ENCODE measurements around the gene SSMEM1.

SSMEM1 gene

GRCh38 chr7:130187360-130187759 lies 20.3 kb upstream of the SSMEM1 start:
- H3K4me1 ChIP-seq (ENCODE audit: insufficient read depth, low read length): no peaks in the 10 kb centered on the region
- no peaks in the 10 kb centered on the region for H3K27me3 ChIP-seq (ENCODE audit: insufficient read depth, low read length)
- WGBS: 93% methylated on average over 2 of the region's 2 CpGs
- H3K4me3 ChIP-seq (ENCODE audit: low read length): no peak overlapping the region
- no peaks in the 10 kb centered on the region for H3K9me3 ChIP-seq (ENCODE audit: insufficient read depth, low read depth, low read length)
- no peak overlapping the region for H3K9ac ChIP-seq (ENCODE audit: low read depth, low read length)
- H3K36me3 ChIP-seq (ENCODE audit: insufficient read depth, low read length): peaks cover 75% of the 10 kb centered on the region
- H3K27ac ChIP-seq (ENCODE audit: low read depth, low read length): no peak overlapping the region

GRCh38 chr7:130189343-130189742 lies 18.3 kb upstream of the SSMEM1 start:
- Histone ChIP-seq H3K9me3 (ENCODE audit: insufficient read depth, low read depth, low read length) (no peaks in the 10 kb centered on the region), H3K27me3 (ENCODE audit: insufficient read depth, low read length) (no peaks in the 10 kb centered on the region), H3K4me3 (ENCODE audit: low read length) (no peak overlapping the region), H3K27ac (ENCODE audit: low read depth, low read length) (no peak overlapping the region), H3K36me3 (ENCODE audit: insufficient read depth, low read length) (peaks cover 68% of the 10 kb centered on the region), H3K4me1 (ENCODE audit: insufficient read depth, low read length) (no peaks in the 10 kb centered on the region), H3K9ac (ENCODE audit: low read depth, low read length) (no peak overlapping the region)
- WGBS: 93% methylated on average over 5 of the region's 5 CpGs

GRCh38 chr7:130191791-130192190 lies 15.9 kb upstream of the SSMEM1 start:
- no peak overlapping the region for H3K4me3 ChIP-seq (ENCODE audit: low read length)
- WGBS: 95% methylated on average over 7 of the region's 7 CpGs
- no peaks in the 10 kb centered on the region for H3K9me3 ChIP-seq (ENCODE audit: insufficient read depth, low read depth, low read length)
- H3K4me1 ChIP-seq (ENCODE audit: insufficient read depth, low read length): no peaks in the 10 kb centered on the region
- no peak overlapping the region for H3K27ac ChIP-seq (ENCODE audit: low read depth, low read length)
- H3K27me3 ChIP-seq (ENCODE audit: insufficient read depth, low read length): no peaks in the 10 kb centered on the region
- peaks cover 80% of the 10 kb centered on the region for H3K36me3 ChIP-seq (ENCODE audit: insufficient read depth, low read length)
- no peak overlapping the region for H3K9ac ChIP-seq (ENCODE audit: low read depth, low read length)

- H3K27me3 ChIP-seq (ENCODE audit: insufficient read depth, low read length): no peaks in the 10 kb centered on the region
- WGBS: 100% methylated on average over 1 of the region's 2 CpGs
These were observed 12.3 kb upstream of the SSMEM1 start for GRCh38 chr7:130195396-130195795.

GRCh38 chr7:130196476-130196875 lies 11.2 kb upstream of the SSMEM1 start:
- Histone ChIP-seq H3K9me3 (ENCODE audit: insufficient read depth, low read depth, low read length) (no peaks in the 10 kb centered on the region), H3K4me3 (ENCODE audit: low read length) (no peak overlapping the region), H3K27ac (ENCODE audit: low read depth, low read length) (no peak overlapping the region), H3K4me1 (ENCODE audit: insufficient read depth, low read length) (no peaks in the 10 kb centered on the region), H3K9ac (ENCODE audit: low read depth, low read length) (no peak overlapping the region), H3K36me3 (ENCODE audit: insufficient read depth, low read length) (peaks cover 91% of the 10 kb centered on the region), H3K27me3 (ENCODE audit: insufficient read depth, low read length) (no peaks in the 10 kb centered on the region)
- WGBS: 90% methylated on average over 2 of the region's 2 CpGs

More at GRCh38 chr7:130195396-130195795, 12.3 kb upstream of the SSMEM1 start:
- H3K36me3 ChIP-seq (ENCODE audit: insufficient read depth, low read length): peaks cover 91% of the 10 kb centered on the region
- no peaks in the 10 kb centered on the region for H3K4me1 ChIP-seq (ENCODE audit: insufficient read depth, low read length)
- H3K9ac ChIP-seq (ENCODE audit: low read depth, low read length): no peak overlapping the region
- no peak overlapping the region for H3K27ac ChIP-seq (ENCODE audit: low read depth, low read length)
- no peaks in the 10 kb centered on the region for H3K9me3 ChIP-seq (ENCODE audit: insufficient read depth, low read depth, low read length)
- H3K4me3 ChIP-seq (ENCODE audit: low read length): no peak overlapping the region

GRCh38 chr7:130197094-130197493 lies 10.6 kb upstream of the SSMEM1 start:
- Histone ChIP-seq H3K9me3 (ENCODE audit: insufficient read depth, low read depth, low read length) (no peaks in the 10 kb centered on the region), H3K4me1 (ENCODE audit: insufficient read depth, low read length) (no peaks in the 10 kb centered on the region), H3K36me3 (ENCODE audit: insufficient read depth, low read length) (peaks cover 91% of the 10 kb centered on the region), H3K27ac (ENCODE audit: low read depth, low read length) (no peak overlapping the region), H3K27me3 (ENCODE audit: insufficient read depth, low read length) (no peaks in the 10 kb centered on the region), H3K4me3 (ENCODE audit: low read length) (no peak overlapping the region), H3K9ac (ENCODE audit: low read depth, low read length) (no peak overlapping the region)
- WGBS: 50% methylated on average over 2 of the region's 2 CpGs

GRCh38 chr7:130201796-130202195 lies 5.9 kb upstream of the SSMEM1 start:
- 95% methylated on average over 5 of the region's 7 CpGs for WGBS
- Histone ChIP-seq H3K9me3 (ENCODE audit: insufficient read depth, low read depth, low read length) (no peaks in the 10 kb centered on the region), H3K27ac (ENCODE audit: low read depth, low read length) (no peak overlapping the region), H3K36me3 (ENCODE audit: insufficient read depth, low read length) (peaks cover 72% of the 10 kb centered on the region), H3K4me1 (ENCODE audit: insufficient read depth, low read length) (no peaks in the 10 kb centered on the region), H3K9ac (ENCODE audit: low read depth, low read length) (no peak overlapping the region), H3K4me3 (ENCODE audit: low read length) (no peak overlapping the region), H3K27me3 (ENCODE audit: insufficient read depth, low read length) (no peaks in the 10 kb centered on the region)

- H3K4me3 ChIP-seq (ENCODE audit: low read length): peak within 1 kb of the TSS; percentile 88
- peak within 1 kb of the TSS; percentile 99 for H3K9ac ChIP-seq (ENCODE audit: low read depth, low read length)
- peaks cover 37% of the 10 kb centered on the region for H3K36me3 ChIP-seq (ENCODE audit: insufficient read depth, low read length)
- peak within 1 kb of the TSS; percentile 96 for H3K27ac ChIP-seq (ENCODE audit: low read depth, low read length)
- no peaks in the 10 kb centered on the region for H3K27me3 ChIP-seq (ENCODE audit: insufficient read depth, low read length)
- WGBS: 16% methylated on average over 43 of the region's 44 CpGs
- H3K4me1 ChIP-seq (ENCODE audit: insufficient read depth, low read length): peaks cover 4% of the 10 kb centered on the region; the same call in 1 of the 2 replicates
- no peaks in the 10 kb centered on the region for H3K9me3 ChIP-seq (ENCODE audit: insufficient read depth, low read depth, low read length)
These were observed 2.3 kb upstream of the SSMEM1 start, which contains the start of gene TMEM209 for GRCh38 chr7:130205084-130205947. Gene TMEM209 (minus strand): TSS chr7:130205406. CDS start chr7:130205375, 31 bp downstream.

GRCh38 chr7:130207033-130207432 lies 627 bp upstream of the SSMEM1 start:
- H3K9me3 ChIP-seq (ENCODE audit: insufficient read depth, low read depth, low read length): no peaks in the 10 kb centered on the region
- peaks cover 20% of the 10 kb centered on the region for H3K36me3 ChIP-seq (ENCODE audit: insufficient read depth, low read length)
- no peaks in the 10 kb centered on the region for H3K27me3 ChIP-seq (ENCODE audit: insufficient read depth, low read length)
- H3K4me3 ChIP-seq (ENCODE audit: low read length): no peak overlapping the region
- peaks cover 9% of the 10 kb centered on the region; the same call in 1 of the 2 replicates for H3K4me1 ChIP-seq (ENCODE audit: insufficient read depth, low read length)
- 96% methylated on average over 5 of the region's 5 CpGs for WGBS
- no peak overlapping the region for H3K27ac ChIP-seq (ENCODE audit: low read depth, low read length)
- H3K9ac ChIP-seq (ENCODE audit: low read depth, low read length): no peak overlapping the region

- peaks cover 9% of the 10 kb centered on the region; the same call in 1 of the 2 replicates for H3K4me1 ChIP-seq (ENCODE audit: insufficient read depth, low read length)
- no peaks in the 10 kb centered on the region for H3K9me3 ChIP-seq (ENCODE audit: insufficient read depth, low read depth, low read length)
- H3K4me3 ChIP-seq (ENCODE audit: low read length): no peak overlapping the region
- H3K9ac ChIP-seq (ENCODE audit: low read depth, low read length): no peak overlapping the region
- H3K27ac ChIP-seq (ENCODE audit: low read depth, low read length): no peak overlapping the region
- no peaks in the 10 kb centered on the region for H3K27me3 ChIP-seq (ENCODE audit: insufficient read depth, low read length)
- WGBS: 97% methylated on average over 2 of the region's 2 CpGs
- H3K36me3 ChIP-seq (ENCODE audit: insufficient read depth, low read length): peaks cover 5% of the 10 kb centered on the region
These were observed 856 bp downstream of the SSMEM1 start for GRCh38 chr7:130208516-130208915.

- Histone ChIP-seq H3K36me3 (ENCODE audit: insufficient read depth, low read length) (no peaks in the 10 kb centered on the region), H3K9ac (ENCODE audit: low read depth, low read length) (no peak overlapping the region), H3K27ac (ENCODE audit: low read depth, low read length) (no peak overlapping the region), H3K4me1 (ENCODE audit: insufficient read depth, low read length) (peaks cover 9% of the 10 kb centered on the region; the same call in 1 of the 2 replicates), H3K9me3 (ENCODE audit: insufficient read depth, low read depth, low read length) (no peaks in the 10 kb centered on the region), H3K27me3 (ENCODE audit: insufficient read depth, low read length) (no peaks in the 10 kb centered on the region), H3K4me3 (ENCODE audit: low read length) (no peak overlapping the region)
- WGBS: 63% methylated on average over 3 of the region's 5 CpGs
These were observed 2.7 kb downstream of the SSMEM1 start for GRCh38 chr7:130210181-130210935.

All from HUES64 (cell line).